Neutrophil (primary cell): ENCODE measurements around the gene SPAG17.

ENCODE experiments used
- H3K27ac ChIP-seq: fragments of 200-600 bp; sonication (generic); 2 replicates; pipeline ENCODE4 v1.5.1; 2016; ENCODE audit warnings: mild to moderate bottlenecking, moderate library complexity
- H3K27me3 ChIP-seq: fragments of 200-600 bp; sonication (generic); 2 replicates; pipeline ENCODE4 v1.6.0; 2016; ENCODE audit warnings: mild to moderate bottlenecking
- H3K36me3 ChIP-seq: fragments of 200-600 bp; sonication (generic); 2 replicates; pipeline ENCODE4 v1.5.1; 2017
- H3K4me1 ChIP-seq, 2 experiments: fragments of 200-600 bp in 1 of 2; sonication (generic) in 1 of 2; 1 replicate in 1 of 2; 2 replicates in 1 of 2; pipeline versions ENCODE4 v1.5.1 to v1.6.1; 2013 to 2016; ENCODE audit warnings: low read depth in 1 of 2, low read length in 1 of 2, mild to moderate bottlenecking in 1 of 2, moderate library complexity in 1 of 2; ENCODE audit not compliant: control insufficient read depth in 1 of 2, insufficient read depth in 1 of 2
- H3K4me3 ChIP-seq, 2 experiments: fragments of 200-600 bp in 1 of 2; sonication (generic) in 1 of 2; 1 replicate in 1 of 2; 2 replicates in 1 of 2; pipeline ENCODE4 v1.5.1; 2013 to 2016; ENCODE audit warnings: low read depth in 1 of 2, low read length in 1 of 2, mild to moderate bottlenecking in 1 of 2, moderate library complexity in 1 of 2
- H3K9me3 ChIP-seq: fragments of 200-600 bp; sonication (generic); 2 replicates; pipeline ENCODE4 v1.5.1; 2016
- TF ChIP-seq, protein P1 (sequence below): fragments of 200-600 bp; sonication (generic); IDR thresholded peaks from 2 replicates; pipeline ENCODE4 v1.5.1; 2016; ENCODE audit warnings: antibody characterized with exemption

The SPAG17 gene

DNA sequence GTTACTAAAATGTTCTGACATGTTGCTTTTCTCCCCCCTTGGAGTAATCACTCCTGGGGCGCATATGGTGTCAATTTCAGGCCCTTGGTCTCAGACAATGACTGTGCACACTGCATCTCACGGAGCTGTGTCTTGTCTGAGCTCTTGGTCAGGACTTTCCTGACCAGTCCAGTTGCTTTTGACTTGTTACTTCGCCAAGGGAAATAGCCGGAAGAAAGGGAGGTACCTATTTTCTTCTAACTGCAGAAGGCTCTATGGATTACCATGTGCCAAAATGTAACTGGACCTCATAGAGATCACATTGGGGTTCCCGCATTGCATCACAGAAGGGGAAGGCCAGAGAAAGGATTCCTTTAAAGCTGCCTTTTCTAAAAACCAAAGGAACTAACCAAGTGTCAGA is 68.6 kb downstream of the SPAG17 start:
- Histone ChIP-seq H3K9me3 (no peaks in the 10 kb centered on the region), H3K4me3 (no peak overlapping the region), H3K27me3 (no peaks in the 10 kb centered on the region), H3K4me1 (no peaks in the 10 kb centered on the region), H3K36me3 (no peaks in the 10 kb centered on the region), H3K27ac (no peak overlapping the region)
- TF ChIP-seq, protein P1, sequence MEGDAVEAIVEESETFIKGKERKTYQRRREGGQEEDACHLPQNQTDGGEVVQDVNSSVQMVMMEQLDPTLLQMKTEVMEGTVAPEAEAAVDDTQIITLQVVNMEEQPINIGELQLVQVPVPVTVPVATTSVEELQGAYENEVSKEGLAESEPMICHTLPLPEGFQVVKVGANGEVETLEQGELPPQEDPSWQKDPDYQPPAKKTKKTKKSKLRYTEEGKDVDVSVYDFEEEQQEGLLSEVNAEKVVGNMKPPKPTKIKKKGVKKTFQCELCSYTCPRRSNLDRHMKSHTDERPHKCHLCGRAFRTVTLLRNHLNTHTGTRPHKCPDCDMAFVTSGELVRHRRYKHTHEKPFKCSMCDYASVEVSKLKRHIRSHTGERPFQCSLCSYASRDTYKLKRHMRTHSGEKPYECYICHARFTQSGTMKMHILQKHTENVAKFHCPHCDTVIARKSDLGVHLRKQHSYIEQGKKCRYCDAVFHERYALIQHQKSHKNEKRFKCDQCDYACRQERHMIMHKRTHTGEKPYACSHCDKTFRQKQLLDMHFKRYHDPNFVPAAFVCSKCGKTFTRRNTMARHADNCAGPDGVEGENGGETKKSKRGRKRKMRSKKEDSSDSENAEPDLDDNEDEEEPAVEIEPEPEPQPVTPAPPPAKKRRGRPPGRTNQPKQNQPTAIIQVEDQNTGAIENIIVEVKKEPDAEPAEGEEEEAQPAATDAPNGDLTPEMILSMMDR: no peak

- H3K27ac ChIP-seq: no peak overlapping the region
- TF ChIP-seq, protein P1: no peak
These were observed 69.3 kb downstream of the SPAG17 start for GRCh38 chr1:118115567-118116295.

DNA sequence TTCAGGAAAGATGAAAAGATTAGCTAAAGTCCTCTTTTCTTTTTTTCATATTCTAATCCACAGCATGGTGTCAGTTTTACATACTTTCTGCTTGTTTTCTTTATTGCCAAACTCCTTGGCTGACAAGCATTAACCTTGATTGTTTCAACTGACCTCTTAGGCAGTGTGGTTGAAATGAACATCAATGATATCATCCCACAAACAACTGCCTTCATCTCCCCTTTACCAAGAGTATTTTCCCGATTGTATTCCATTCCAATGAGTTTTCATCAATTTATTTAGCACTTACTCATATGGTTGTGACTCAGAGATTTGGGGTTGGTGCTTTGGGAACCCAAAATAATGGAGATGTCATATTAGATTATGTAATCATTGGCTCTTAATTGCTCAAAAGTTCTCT is 71.8 kb downstream of the SPAG17 start:
- TF ChIP-seq, protein P1: no peak
- H3K27me3 ChIP-seq: no peaks in the 10 kb centered on the region

More at GRCh38 chr1:118115567-118116295, 69.3 kb downstream of the SPAG17 start:
- H3K4me3 ChIP-seq: no peak overlapping the region
- H3K36me3 ChIP-seq: no peaks in the 10 kb centered on the region
- no peaks in the 10 kb centered on the region for H3K27me3 ChIP-seq
- H3K9me3 ChIP-seq: no peaks in the 10 kb centered on the region
- no peaks in the 10 kb centered on the region for H3K4me1 ChIP-seq

DNA sequence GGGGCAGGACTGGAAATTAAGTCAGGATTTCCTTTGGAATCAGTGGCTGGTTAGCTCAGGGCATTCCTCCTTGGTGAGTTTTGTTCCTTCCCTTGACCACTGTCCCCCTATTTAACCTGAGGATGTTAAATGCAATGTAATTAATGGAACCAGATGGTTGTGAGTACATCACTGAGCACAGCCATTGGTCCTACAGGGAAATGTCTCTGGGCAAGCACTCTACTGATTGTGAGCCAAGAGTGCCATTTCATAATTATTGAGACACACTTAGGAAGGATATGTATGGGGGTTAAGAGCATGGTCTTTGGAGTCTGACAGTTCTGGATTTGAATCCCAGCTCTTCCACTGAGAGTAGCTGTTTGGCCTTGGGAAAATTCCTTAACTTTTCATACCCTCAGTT is 74.4 kb downstream of the SPAG17 start:
- Histone ChIP-seq H3K9me3 (no peaks in the 10 kb centered on the region), H3K4me1 (no peaks in the 10 kb centered on the region), H3K27me3 (no peaks in the 10 kb centered on the region), H3K4me3 (no peak overlapping the region), H3K27ac (no peak overlapping the region), H3K36me3 (no peaks in the 10 kb centered on the region)
- TF ChIP-seq, protein P1: no peak

More for the DNA sequence above, 71.8 kb downstream of the SPAG17 start:
- no peaks in the 10 kb centered on the region for H3K9me3 ChIP-seq
- no peak overlapping the region for H3K27ac ChIP-seq
- no peak overlapping the region for H3K4me3 ChIP-seq
- H3K36me3 ChIP-seq: no peaks in the 10 kb centered on the region
- no peaks in the 10 kb centered on the region for H3K4me1 ChIP-seq

- no peaks in the 10 kb centered on the region for H3K4me1 ChIP-seq
- no peaks in the 10 kb centered on the region for H3K9me3 ChIP-seq
- no peaks in the 10 kb centered on the region for H3K36me3 ChIP-seq
- no peak overlapping the region for H3K4me3 ChIP-seq
- no peak overlapping the region for H3K27ac ChIP-seq
- H3K27me3 ChIP-seq: no peaks in the 10 kb centered on the region
- TF ChIP-seq, protein P1: no peak
These were observed 80.1 kb downstream of the SPAG17 start for GRCh38 chr1:118104951-118105350.
